ENCODE results near the gene XYLB. TPM values are rescaled to one million over a fixed set of nuclear protein-coding genes. Genes with fewer than 3 reads are reported as not detected.

XYLB gene
- total RNA-seq, 2 donors from 2014 or later: 7.8 to 49.8 TPM

GRCh38 chr3:38366082-38366481 is 19.5 kb downstream of the XYLB start:
- no peak overlapping the region for H3K4me3 ChIP-seq
- peak in 2 of 4 donors; percentile 41 to 52 for DNase-seq
- H3K27ac ChIP-seq: peak overlapping the region in 2 of 4 donors; percentile 3 to 36
- WGBS, 2 donors: 38% methylated on average over 3 of the region's 3 CpGs
- TF ChIP-seq, protein P1, sequence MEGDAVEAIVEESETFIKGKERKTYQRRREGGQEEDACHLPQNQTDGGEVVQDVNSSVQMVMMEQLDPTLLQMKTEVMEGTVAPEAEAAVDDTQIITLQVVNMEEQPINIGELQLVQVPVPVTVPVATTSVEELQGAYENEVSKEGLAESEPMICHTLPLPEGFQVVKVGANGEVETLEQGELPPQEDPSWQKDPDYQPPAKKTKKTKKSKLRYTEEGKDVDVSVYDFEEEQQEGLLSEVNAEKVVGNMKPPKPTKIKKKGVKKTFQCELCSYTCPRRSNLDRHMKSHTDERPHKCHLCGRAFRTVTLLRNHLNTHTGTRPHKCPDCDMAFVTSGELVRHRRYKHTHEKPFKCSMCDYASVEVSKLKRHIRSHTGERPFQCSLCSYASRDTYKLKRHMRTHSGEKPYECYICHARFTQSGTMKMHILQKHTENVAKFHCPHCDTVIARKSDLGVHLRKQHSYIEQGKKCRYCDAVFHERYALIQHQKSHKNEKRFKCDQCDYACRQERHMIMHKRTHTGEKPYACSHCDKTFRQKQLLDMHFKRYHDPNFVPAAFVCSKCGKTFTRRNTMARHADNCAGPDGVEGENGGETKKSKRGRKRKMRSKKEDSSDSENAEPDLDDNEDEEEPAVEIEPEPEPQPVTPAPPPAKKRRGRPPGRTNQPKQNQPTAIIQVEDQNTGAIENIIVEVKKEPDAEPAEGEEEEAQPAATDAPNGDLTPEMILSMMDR (IDR thresholded peaks at IDR 0.05): no peak
- TF ChIP-seq POLR2A (IDR thresholded peaks at IDR 0.05): no peak
- H3K9me3 ChIP-seq: no peaks in the 10 kb centered on the region
- peak; percentile 37 for ATAC-seq
- H3K27me3 ChIP-seq: no peaks in the 10 kb centered on the region
- intact Hi-C loops (cut with DNase I): no loop called here
- peaks cover 8% of the 10 kb centered on the region for H3K4me1 ChIP-seq
- H3K36me3 ChIP-seq (replicated peaks in 1 of 2; ENCODE audit: insufficient read depth in 1 of 2, low read depth in 2 of 2): peaks cover 0 to 2% of the 10 kb centered on the region in 2 donors

DNA sequence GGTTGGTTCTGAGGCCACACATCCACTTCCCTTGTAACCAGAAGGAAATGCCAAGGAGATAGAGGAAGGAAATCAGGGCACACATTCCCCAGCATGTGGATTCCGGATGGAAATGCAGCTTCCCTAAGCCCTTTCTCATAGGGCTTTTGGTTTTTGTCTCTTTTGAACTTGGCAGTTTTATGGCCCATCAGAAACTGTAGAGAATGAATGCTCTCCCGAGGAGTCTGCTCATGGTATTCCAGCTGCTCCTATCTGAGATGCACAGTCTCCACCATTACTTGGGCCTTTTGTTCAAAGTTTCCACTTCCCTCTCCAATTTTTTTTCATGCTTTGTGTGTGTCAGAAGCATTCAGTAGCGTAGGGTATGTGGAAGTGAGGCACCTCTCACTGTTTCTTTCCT is 21.2 kb downstream of the XYLB start:
- no peak for ATAC-seq
- Histone ChIP-seq H3K9me3 (no peaks in the 10 kb centered on the region), H3K4me1 (peaks cover 8% of the 10 kb centered on the region), H3K27ac (no peak overlapping the region), H3K27me3 (no peaks in the 10 kb centered on the region), H3K4me3 (no peak overlapping the region), H3K36me3 (replicated peaks in 1 of 2; ENCODE audit: insufficient read depth in 1 of 2, low read depth in 2 of 2) (peaks cover 0 to 2% of the 10 kb centered on the region in 2 donors)
- intact Hi-C loops (cut with DNase I): no loop called here
- no peak for TF ChIP-seq POLR2A (IDR thresholded peaks at IDR 0.05)
- TF ChIP-seq, protein P1 (IDR thresholded peaks at IDR 0.05): no peak
- DNase-seq: no peak
- 82 to 89% methylated on average over 3 of the region's 3 CpGs for WGBS, 2 donors

- Histone ChIP-seq H3K27ac (no peak overlapping the region), H3K4me3 (no peak overlapping the region), H3K4me1 (peaks cover 8% of the 10 kb centered on the region), H3K9me3 (no peaks in the 10 kb centered on the region), H3K36me3 (replicated peaks in 1 of 2; ENCODE audit: insufficient read depth in 1 of 2, low read depth in 2 of 2) (peaks cover 0 to 2% of the 10 kb centered on the region in 2 donors), H3K27me3 (no peaks in the 10 kb centered on the region)
- no peak for TF ChIP-seq POLR2A (IDR thresholded peaks at IDR 0.05)
- TF ChIP-seq, protein P1 (IDR thresholded peaks at IDR 0.05): no peak
- no peak for DNase-seq
- 89 to 93% methylated on average over 4 to 5 of the region's 5 CpGs for WGBS, 2 donors
- intact Hi-C loops (cut with DNase I): no loop called here
- ATAC-seq: no peak
Observed at GRCh38 chr3:38368238-38368637, 21.7 kb downstream of the XYLB start.

DNA sequence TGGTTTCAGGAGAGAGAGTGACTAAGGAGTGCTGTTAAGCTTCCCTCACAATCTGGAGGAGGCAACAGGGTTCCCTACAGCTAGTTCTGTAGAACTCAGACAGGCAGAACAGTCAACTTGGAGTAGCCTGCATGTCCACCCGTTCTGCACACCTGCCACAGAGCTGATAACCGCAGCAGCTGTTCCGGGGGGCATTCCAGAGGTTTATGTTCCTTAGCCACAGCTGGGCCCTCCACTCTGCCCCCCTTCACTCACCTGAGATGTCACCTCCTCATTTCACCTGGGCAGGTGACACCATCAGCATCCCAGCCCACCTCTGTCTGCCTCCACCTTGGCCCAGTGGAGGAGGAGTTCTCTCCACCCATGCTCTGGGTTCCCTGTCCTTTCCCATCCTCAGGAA is 22.6 kb downstream of the XYLB start:
- H3K4me3 ChIP-seq: no peak overlapping the region
- peaks cover 8% of the 10 kb centered on the region for H3K4me1 ChIP-seq
- TF ChIP-seq, protein P1 (IDR thresholded peaks at IDR 0.05): no peak
- TF ChIP-seq POLR2A (IDR thresholded peaks at IDR 0.05): no peak
- no peak for ATAC-seq
- H3K36me3 ChIP-seq (replicated peaks in 1 of 2; ENCODE audit: insufficient read depth in 1 of 2, low read depth in 2 of 2): peaks cover 0 to 2% of the 10 kb centered on the region in 2 donors
- no peak for DNase-seq
- intact Hi-C loops (cut with DNase I): no loop called here
- no peaks in the 10 kb centered on the region for H3K9me3 ChIP-seq
- H3K27me3 ChIP-seq: no peaks in the 10 kb centered on the region
- WGBS, 2 donors: 90 to 95% methylated on average over 3 of the region's 3 CpGs
- no peak overlapping the region for H3K27ac ChIP-seq

GRCh38 chr3:38370149-38370548 is 23.6 kb downstream of the XYLB start:
- H3K27ac ChIP-seq: no peak overlapping the region
- 70% methylated on average over 2 of the region's 2 CpGs for WGBS, 2 donors
- TF ChIP-seq, protein P1 (IDR thresholded peaks at IDR 0.05): no peak
- no peak for TF ChIP-seq POLR2A (IDR thresholded peaks at IDR 0.05)
- peaks cover 7% of the 10 kb centered on the region for H3K4me1 ChIP-seq
- intact Hi-C loops (cut with DNase I): no loop called here
- DNase-seq: no peak
- no peaks in the 10 kb centered on the region for H3K27me3 ChIP-seq
- H3K9me3 ChIP-seq: no peaks in the 10 kb centered on the region
- ATAC-seq: no peak
- H3K4me3 ChIP-seq: no peak overlapping the region
- peaks cover 0 to 2% of the 10 kb centered on the region in 2 donors for H3K36me3 ChIP-seq (replicated peaks in 1 of 2; ENCODE audit: insufficient read depth in 1 of 2, low read depth in 2 of 2)
